Upper lobe of left lung (tissue), 4 donors: ENCODE data around the gene TCERG1L.

Experiments used
- POLR2A ChIP-seq, 4 donors: fragments of 450-650 bp; IDR thresholded peaks; one replicate each; pipeline ENCODE4 v1.5.1; 2016 to 2017; ENCODE audit warnings: antibody characterized with exemption in 4 of 4, mild to moderate bottlenecking in 2 of 4
- POLR2AphosphoS5 ChIP-seq, 2 donors: sonication (generic); formaldehyde crosslinking; IDR thresholded peaks; one replicate each; pipeline ENCODE4 v1.5.1; 2017; ENCODE audit warnings: antibody characterized with exemption in 2 of 2
- TF ChIP-seq, protein P1 (sequence below), 6 experiments: fragments of 450-650 bp in 4 of 6; fragments of 200-600 bp in 2 of 6; sonication (generic) in 2 of 6; IDR thresholded peaks; one replicate each; pipeline ENCODE4 v1.5.1; 2016 to 2019; ENCODE audit warnings: antibody characterized with exemption in 6 of 6

DNA sequence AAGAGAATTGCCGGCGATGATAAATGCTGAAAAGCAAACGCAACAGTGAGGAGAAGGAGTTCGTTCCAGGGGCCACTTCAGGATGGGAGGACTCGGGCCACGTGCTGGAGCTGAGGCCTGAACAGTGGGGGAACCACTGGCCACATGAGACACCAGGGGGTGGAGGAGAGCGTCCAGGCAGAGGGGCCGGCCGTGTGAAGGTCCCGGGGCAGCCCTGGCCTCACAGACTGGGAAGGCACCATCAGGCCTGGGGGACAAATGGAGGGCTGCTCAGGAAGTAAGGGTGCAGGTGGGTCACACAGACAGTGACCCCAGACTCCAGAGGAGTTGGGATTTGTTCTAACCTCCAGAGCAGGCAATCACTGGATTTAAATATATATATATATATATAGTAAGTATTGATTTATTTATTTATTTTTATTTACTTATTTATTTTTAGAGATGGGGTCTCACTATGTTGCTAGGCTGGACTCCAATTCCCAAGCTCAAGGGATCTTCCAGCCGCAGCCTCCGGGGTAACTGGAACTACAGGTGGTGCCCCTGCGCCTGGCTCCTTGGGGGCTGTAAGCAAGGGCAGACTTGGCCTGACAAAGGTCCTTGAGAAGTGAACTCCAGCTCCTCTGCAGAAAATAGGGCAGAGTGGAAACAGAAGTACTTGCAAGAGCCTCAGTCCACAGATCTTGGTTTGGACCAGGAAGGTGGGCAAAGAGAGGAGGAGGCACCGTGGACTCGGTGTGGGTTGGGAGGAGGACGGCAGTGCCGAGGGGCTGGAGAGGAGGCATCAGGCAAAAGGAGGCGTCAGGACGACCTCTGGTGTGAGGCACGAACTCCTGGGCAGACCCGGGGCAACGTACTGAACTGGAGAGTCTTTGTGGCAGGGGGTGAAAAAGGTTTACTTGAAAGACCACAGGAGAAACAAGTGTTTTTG lies 57.3 kb downstream of the TCERG1L start:
- TF ChIP-seq POLR2A (IDR thresholded peaks at IDR 0.05) = no peak
- TF ChIP-seq, protein P1, sequence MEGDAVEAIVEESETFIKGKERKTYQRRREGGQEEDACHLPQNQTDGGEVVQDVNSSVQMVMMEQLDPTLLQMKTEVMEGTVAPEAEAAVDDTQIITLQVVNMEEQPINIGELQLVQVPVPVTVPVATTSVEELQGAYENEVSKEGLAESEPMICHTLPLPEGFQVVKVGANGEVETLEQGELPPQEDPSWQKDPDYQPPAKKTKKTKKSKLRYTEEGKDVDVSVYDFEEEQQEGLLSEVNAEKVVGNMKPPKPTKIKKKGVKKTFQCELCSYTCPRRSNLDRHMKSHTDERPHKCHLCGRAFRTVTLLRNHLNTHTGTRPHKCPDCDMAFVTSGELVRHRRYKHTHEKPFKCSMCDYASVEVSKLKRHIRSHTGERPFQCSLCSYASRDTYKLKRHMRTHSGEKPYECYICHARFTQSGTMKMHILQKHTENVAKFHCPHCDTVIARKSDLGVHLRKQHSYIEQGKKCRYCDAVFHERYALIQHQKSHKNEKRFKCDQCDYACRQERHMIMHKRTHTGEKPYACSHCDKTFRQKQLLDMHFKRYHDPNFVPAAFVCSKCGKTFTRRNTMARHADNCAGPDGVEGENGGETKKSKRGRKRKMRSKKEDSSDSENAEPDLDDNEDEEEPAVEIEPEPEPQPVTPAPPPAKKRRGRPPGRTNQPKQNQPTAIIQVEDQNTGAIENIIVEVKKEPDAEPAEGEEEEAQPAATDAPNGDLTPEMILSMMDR (IDR thresholded peaks at IDR 0.05) = no peak
- no peak for TF ChIP-seq POLR2AphosphoS5 (IDR thresholded peaks at IDR 0.05)
